Measurements from ENCODE around the gene SULT1C3.

Gene SULT1C3

GRCh38 chr2:108304975-108305374, 65.2 kb downstream of the SULT1C3 start:
- no peak for DNase-seq (ENCODE audit: low read depth)

- DNase-seq (ENCODE audit: low read depth), result no peak
These were observed 66.1 kb downstream of the SULT1C3 start for GRCh38 chr2:108305901-108306300.

GRCh38 chr2:108309903-108310302, 70.1 kb downstream of the SULT1C3 start:
- DNase-seq (ENCODE audit: low read depth), result no peak
